Mucosa of stomach (tissue), 1 donor: Measurements from ENCODE around the gene LTBP1.

Experiments used
- H3K27me3 ChIP-seq: one replicate; pipeline ENCODE4 v1.7.0; 2013; ENCODE audit warnings: mild to moderate bottlenecking, low read length; ENCODE audit not compliant: control insufficient read depth, insufficient read depth
- H3K36me3 ChIP-seq: one replicate; pipeline ENCODE4 v1.7.0; 2013; ENCODE audit warnings: low read length; ENCODE audit not compliant: control insufficient read depth, insufficient read depth
- H3K4me1 ChIP-seq: one replicate; pipeline ENCODE4 v1.7.0; 2013; ENCODE audit warnings: mild to moderate bottlenecking, low read length; ENCODE audit not compliant: control insufficient read depth, insufficient read depth
- H3K4me3 ChIP-seq: one replicate; pipeline ENCODE4 v1.7.0; 2013; ENCODE audit warnings: low read length
- H3K9ac ChIP-seq: one replicate; pipeline ENCODE4 v1.7.0; 2013; ENCODE audit warnings: mild to moderate bottlenecking, low read length, moderate library complexity
- H3K9me3 ChIP-seq: one replicate; pipeline ENCODE4 v1.7.0; 2013; ENCODE audit warnings: mild to moderate bottlenecking, low read length, moderate library complexity; ENCODE audit not compliant: control insufficient read depth
- donor health status: Pancreatic carcinoma.

The LTBP1 gene

GRCh38 chr2:33392366-33392765 is 445.6 kb downstream of the LTBP1 start:
- Histone ChIP-seq H3K9me3 (no peaks in the 10 kb centered on the region), H3K27me3 (no peaks in the 10 kb centered on the region), H3K4me1 (no peaks in the 10 kb centered on the region), H3K4me3 (no peak overlapping the region), H3K36me3 (no peaks in the 10 kb centered on the region), H3K9ac (no peak overlapping the region)

GRCh38 chr2:33395034-33395433 is 448.3 kb downstream of the LTBP1 start:
- Histone ChIP-seq H3K4me3 (no peak overlapping the region), H3K9me3 (no peaks in the 10 kb centered on the region), H3K27me3 (no peaks in the 10 kb centered on the region), H3K4me1 (no peaks in the 10 kb centered on the region), H3K36me3 (no peaks in the 10 kb centered on the region), H3K9ac (no peak overlapping the region)

- H3K9me3 ChIP-seq = no peaks in the 10 kb centered on the region
- no peaks in the 10 kb centered on the region for H3K36me3 ChIP-seq
- no peaks in the 10 kb centered on the region for H3K27me3 ChIP-seq
- no peak overlapping the region for H3K4me3 ChIP-seq
- no peaks in the 10 kb centered on the region for H3K4me1 ChIP-seq
- no peak overlapping the region for H3K9ac ChIP-seq
Measured at GRCh38 chr2:33395655-33396249, 449.0 kb downstream of the LTBP1 start.

GRCh38 chr2:33404321-33404720 is 457.6 kb downstream of the LTBP1 start:
- no peaks in the 10 kb centered on the region for H3K27me3 ChIP-seq
- H3K36me3 ChIP-seq = no peaks in the 10 kb centered on the region
- H3K9me3 ChIP-seq = no peaks in the 10 kb centered on the region
- H3K4me3 ChIP-seq = no peak overlapping the region
- H3K4me1 ChIP-seq = no peaks in the 10 kb centered on the region
- no peak overlapping the region for H3K9ac ChIP-seq

- Histone ChIP-seq H3K27me3 (no peaks in the 10 kb centered on the region), H3K4me1 (no peaks in the 10 kb centered on the region), H3K9ac (no peak overlapping the region), H3K4me3 (no peak overlapping the region), H3K9me3 (no peaks in the 10 kb centered on the region), H3K36me3 (no peaks in the 10 kb centered on the region)
Measured at GRCh38 chr2:33406622-33407021, 459.9 kb downstream of the LTBP1 start.

GRCh38 chr2:33408109-33408508 is 461.4 kb downstream of the LTBP1 start:
- H3K4me1 ChIP-seq = no peaks in the 10 kb centered on the region
- no peaks in the 10 kb centered on the region for H3K9me3 ChIP-seq
- no peak overlapping the region for H3K4me3 ChIP-seq
- H3K9ac ChIP-seq = no peak overlapping the region
- no peaks in the 10 kb centered on the region for H3K36me3 ChIP-seq
- H3K27me3 ChIP-seq = no peaks in the 10 kb centered on the region

- no peaks in the 10 kb centered on the region for H3K9me3 ChIP-seq
- no peak overlapping the region for H3K9ac ChIP-seq
- no peak overlapping the region for H3K4me3 ChIP-seq
- H3K27me3 ChIP-seq = no peaks in the 10 kb centered on the region
- no peaks in the 10 kb centered on the region for H3K36me3 ChIP-seq
- no peaks in the 10 kb centered on the region for H3K4me1 ChIP-seq
Measured at GRCh38 chr2:33409417-33409955, 462.7 kb downstream of the LTBP1 start.

GRCh38 chr2:33411765-33412164 is 465.0 kb downstream of the LTBP1 start:
- no peaks in the 10 kb centered on the region for H3K4me1 ChIP-seq
- no peaks in the 10 kb centered on the region for H3K36me3 ChIP-seq
- H3K9ac ChIP-seq = no peak overlapping the region
- H3K27me3 ChIP-seq = no peaks in the 10 kb centered on the region
- no peaks in the 10 kb centered on the region for H3K9me3 ChIP-seq
- no peak overlapping the region for H3K4me3 ChIP-seq

- H3K9me3 ChIP-seq = no peaks in the 10 kb centered on the region
- H3K27me3 ChIP-seq = no peaks in the 10 kb centered on the region
- no peaks in the 10 kb centered on the region for H3K36me3 ChIP-seq
- H3K4me1 ChIP-seq = no peaks in the 10 kb centered on the region
- no peak overlapping the region for H3K9ac ChIP-seq
- no peak overlapping the region for H3K4me3 ChIP-seq
Measured at GRCh38 chr2:33412920-33413319, 466.2 kb downstream of the LTBP1 start.

GRCh38 chr2:33419581-33420200 is 472.9 kb downstream of the LTBP1 start:
- Histone ChIP-seq H3K9ac (no peak overlapping the region), H3K36me3 (no peaks in the 10 kb centered on the region), H3K9me3 (no peaks in the 10 kb centered on the region), H3K4me3 (no peak overlapping the region), H3K27me3 (no peaks in the 10 kb centered on the region), H3K4me1 (no peaks in the 10 kb centered on the region)

GRCh38 chr2:33420726-33421125 is 474.0 kb downstream of the LTBP1 start:
- no peaks in the 10 kb centered on the region for H3K36me3 ChIP-seq

GRCh38 chr2:33421820-33422219 is 475.1 kb downstream of the LTBP1 start:
- H3K4me3 ChIP-seq = no peak overlapping the region
- H3K36me3 ChIP-seq = no peaks in the 10 kb centered on the region
- H3K9ac ChIP-seq = no peak overlapping the region
- no peaks in the 10 kb centered on the region for H3K9me3 ChIP-seq
- H3K27me3 ChIP-seq = no peaks in the 10 kb centered on the region
- no peaks in the 10 kb centered on the region for H3K4me1 ChIP-seq

More at GRCh38 chr2:33420726-33421125, 474.0 kb downstream of the LTBP1 start:
- no peaks in the 10 kb centered on the region for H3K4me1 ChIP-seq
- no peak overlapping the region for H3K4me3 ChIP-seq
- H3K9me3 ChIP-seq = no peaks in the 10 kb centered on the region
- no peaks in the 10 kb centered on the region for H3K27me3 ChIP-seq
- no peak overlapping the region for H3K9ac ChIP-seq
